HG03196 (cell line): ENCODE results near the gene MAP1S.
"Not testable (repeated sequence)": the region's sequence is repeated elsewhere in the genome, so short reads cannot be mapped to it uniquely, and the experiment has no call there.

Source experiments
- ATAC-seq: cut with Tn5 transposase; IDR thresholded peaks from one replicate; pipeline ENCODE4 v1.9.1; 2021; ENCODE audit not compliant: unreplicated experiment

The MAP1S gene

DNA sequence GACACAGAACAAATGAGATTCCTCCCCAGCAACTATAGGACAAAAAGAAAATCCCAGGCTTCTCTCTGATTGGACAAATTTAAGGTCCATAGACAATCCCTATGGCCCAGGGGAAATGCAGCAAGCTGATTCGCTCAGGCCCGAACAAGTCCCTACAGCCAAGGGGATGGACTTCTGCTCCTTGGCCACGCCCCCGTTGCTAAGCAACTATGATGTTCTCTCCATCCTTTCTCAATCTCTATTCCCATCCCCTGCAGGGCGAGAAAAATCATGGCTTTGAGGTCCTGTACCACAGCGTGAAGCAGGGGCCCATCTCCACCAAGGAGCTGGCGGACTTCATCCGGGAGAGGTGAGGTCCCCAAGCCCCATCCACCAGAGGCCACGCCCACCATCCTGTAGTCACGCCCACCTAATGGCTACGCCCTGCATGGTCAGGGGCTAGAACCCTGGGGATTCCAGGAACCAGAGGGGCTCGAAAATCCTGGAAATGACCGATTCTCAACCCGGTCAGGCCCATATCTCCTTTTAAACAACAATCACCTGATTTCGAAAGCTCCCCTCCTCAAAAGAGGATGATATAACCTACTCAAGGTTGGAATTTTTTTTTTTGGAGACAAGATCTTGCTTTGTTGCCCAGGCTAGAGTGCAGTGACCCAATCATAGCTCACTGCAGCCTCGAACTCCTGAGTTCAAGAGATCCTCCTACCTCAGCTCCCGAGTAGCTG is 43.4 kb downstream of the MAP1S start:
- ATAC-seq, result no peak

DNA sequence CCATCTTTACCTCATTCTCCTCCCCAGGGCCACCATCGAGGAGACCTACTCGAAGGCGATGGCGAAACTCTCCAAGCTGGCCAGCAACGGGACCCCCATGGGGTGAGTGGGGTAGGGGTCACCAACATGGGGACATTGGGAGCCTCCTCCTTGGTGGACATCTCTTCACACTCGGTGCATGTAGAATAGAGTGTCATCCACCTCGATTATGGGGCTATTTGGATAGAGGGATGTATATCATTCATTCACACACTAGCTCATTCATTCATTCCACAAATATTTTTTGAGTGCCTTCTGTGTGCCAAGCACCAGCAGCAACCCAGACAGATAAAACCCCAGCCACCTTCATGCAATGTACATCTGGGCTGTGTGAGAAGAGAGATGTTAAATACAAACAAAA is 45.1 kb downstream of the MAP1S start:
- ATAC-seq, result no peak

DNA sequence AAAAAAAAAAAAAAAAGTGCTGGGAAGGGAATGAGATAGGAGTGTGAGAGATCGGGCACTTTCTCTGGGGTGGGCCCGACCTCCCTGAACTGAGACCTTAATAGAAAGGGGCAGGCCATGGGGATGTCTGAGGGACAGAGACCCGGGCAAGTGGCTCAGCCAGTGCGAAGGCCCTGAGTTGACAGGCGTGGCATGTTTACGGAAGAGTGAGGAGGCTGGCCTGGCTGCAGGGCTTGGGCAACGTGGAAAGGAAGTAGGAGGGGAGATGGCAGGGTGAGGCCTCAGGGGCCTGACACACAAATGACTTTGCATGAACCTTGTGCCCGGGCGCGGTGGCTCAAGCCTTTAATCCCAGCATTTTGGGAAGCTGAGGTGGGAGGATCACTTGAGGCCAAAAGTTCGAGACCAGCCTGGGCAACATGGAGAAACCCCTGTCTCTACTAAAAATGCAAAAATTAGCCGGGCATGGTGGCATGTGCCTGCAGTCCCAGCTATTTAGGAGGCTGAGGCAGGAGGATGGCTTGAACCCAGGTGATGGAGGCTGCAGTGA is 45.9 kb downstream of the MAP1S start:
- no peak for ATAC-seq

DNA sequence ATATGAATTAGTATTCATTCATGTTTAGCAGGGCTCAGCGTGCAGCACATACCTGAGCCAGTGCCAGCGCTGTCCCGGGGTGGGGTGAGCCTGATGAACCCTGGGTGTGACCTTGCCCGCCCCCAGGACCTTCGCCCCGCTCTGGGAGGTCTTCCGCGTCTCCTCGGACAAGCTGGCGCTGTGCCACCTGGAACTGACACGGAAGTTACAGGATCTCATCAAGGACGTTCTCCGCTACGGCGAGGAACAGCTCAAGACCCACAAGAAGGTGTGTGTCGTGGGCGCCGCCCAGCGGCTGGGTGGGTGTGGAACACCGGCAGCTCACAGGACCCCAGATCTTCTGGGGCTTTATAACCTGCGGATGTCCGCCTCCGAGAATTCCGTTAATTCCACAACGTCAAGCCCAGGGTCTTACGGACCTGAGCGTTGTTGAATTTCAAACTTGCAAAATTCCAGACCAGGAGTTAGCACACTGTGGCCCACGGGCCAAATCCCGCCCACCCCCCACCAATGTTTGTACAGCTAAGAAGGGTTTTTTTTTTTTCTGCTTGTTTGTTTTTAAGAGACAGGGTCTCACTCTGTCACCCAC is 47.4 kb downstream of the MAP1S start:
- no peak for ATAC-seq

DNA sequence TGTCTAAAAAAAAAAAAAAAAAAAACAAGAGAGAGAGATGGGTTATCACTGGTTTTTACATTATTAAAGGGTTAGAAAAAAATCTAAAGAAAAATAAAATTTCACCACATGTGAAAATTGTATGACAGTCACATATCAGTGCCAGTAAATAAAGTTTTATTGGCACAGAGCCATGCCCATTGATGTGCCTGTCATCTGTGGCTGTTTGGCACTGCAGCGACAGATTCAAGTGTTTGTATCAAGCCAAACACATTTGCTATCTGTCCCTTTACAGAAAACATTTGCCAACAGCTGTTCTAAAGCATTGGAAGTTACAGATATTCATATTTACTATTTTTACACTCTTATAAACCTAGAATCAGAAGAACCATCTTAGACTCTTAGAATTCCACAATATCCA is 48.3 kb downstream of the MAP1S start:
- no peak for ATAC-seq

DNA sequence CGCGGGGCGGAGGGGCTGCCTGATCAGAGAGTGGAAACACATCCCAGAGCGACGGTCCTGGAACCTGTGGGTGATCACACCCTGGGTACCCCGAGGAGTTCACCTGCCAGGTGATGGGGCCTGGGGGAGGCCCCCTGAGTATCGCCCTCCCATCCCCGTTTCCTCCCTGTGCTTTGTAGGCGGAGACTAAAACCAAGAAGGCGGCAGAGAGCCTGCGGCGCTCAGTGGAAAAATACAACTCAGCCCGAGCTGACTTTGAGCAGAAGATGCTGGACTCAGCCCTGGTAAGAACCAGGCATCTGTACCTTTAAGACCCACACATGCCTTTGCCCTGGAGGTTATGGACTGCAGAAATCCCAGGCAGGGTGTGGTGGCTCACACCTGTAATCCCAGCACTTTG is 51.3 kb downstream of the MAP1S start:
- no peak for ATAC-seq

DNA sequence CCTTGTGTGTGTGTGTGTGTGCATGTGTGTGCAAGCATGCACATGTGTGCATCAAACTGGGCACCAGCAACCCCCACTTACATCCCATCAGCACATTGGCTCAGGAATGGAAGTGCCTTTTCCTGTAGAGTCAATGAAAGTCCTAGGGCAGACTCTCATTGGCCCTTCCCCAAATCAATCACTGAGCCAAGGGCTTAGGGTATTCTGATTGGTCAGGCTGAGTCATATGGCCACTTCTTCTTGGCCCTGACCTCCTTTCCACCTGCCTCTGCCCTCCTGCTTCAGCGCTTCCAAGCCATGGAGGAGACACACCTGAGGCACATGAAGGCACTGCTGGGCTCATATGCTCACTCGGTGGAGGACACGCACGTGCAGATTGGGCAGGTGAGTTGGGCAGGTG is 52.9 kb downstream of the MAP1S start:
- no peak for ATAC-seq

DNA sequence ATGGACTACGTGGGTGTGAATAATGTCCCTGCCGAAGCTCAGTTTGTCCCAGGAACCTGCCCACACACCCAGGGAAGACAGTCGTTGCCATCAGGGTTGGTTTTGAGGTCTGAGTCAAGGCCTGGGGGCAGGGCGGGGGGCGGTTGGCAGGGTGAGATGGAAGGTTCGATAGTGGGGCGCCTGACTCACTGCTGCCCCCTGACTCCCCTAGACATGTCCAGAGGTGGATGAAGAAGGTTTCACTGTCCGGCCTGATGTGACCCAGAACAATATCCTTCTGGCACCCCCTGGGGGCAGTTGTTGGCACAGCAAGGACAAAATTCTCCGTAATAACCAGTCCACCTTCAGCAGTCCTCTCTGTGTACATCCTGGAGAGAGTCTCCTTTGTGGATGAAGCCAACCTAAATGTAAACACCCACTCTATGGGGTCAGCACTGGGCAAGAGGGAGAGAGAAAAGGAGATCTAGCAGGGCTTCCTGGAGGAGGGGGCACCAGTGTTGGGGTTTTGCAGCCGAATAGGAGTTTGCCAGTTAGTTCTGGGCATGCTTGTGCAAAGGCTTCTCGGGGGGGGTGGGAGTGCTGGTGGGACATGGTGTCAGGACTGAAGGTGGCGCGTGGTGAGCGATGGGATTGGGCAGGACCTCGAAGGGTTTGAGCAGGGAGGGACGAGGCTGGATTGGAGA is 56.1 kb downstream of the MAP1S start:
- no peak for ATAC-seq

DNA sequence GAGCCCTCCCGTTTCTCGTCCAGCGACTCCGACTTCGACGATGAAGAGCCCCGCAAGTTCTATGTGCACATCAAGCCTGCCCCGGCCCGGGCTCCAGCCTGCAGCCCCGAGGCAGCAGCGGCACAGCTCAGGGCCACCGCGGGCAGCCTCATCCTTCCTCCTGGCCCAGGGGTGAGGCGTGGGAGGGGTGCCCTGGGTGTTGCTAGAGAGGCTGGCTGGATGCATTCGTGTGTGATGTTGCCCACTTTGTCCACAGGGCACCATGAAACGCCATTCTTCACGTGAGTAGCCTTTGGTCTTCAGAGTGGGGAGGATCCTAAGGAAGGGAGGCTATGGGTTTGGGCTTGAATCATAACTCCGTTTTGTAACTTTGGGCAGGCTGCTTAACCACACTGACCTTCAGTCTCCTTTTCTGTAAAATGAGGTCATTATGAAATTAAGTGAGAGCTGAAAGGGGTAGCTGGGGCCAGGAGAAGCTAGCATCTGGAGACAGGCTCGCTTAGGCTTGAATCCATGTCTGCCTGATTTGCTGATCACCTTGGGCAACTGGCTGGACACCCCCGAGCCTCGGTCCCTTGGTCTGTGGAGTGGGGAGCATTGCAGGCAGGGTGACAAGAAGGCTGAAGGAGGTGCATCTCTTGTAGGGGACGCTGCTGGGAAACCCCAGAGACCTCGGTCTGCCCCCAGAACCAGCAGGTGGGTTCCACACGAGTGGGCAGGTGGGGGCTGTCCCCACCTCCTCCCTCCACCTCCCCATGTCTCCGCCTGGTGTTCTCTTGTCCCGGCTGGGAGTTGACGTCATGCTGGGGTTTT is 56.9 kb downstream of the MAP1S start:
- ATAC-seq, result peak; percentile 61

DNA sequence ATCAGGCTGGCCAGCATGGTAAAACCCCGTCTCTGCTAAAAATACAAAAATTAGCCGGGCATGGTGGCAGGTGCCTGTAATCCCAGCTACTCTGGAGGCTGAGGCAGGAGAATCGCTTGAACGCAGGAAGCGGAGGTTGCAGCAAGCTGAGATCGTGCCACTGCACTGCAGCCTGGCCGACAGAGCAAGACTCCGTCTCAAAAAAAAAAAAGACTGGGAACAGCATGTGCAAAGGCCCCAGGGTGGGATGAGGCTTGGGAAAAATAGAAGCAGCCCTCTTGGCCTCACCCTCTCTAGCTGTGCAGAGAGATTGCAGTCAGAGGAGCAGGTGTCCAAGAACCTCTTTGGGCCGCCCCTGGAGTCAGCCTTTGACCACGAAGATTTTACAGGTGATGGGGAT is 58.6 kb downstream of the MAP1S start:
- not testable (repeated sequence) for ATAC-seq

DNA sequence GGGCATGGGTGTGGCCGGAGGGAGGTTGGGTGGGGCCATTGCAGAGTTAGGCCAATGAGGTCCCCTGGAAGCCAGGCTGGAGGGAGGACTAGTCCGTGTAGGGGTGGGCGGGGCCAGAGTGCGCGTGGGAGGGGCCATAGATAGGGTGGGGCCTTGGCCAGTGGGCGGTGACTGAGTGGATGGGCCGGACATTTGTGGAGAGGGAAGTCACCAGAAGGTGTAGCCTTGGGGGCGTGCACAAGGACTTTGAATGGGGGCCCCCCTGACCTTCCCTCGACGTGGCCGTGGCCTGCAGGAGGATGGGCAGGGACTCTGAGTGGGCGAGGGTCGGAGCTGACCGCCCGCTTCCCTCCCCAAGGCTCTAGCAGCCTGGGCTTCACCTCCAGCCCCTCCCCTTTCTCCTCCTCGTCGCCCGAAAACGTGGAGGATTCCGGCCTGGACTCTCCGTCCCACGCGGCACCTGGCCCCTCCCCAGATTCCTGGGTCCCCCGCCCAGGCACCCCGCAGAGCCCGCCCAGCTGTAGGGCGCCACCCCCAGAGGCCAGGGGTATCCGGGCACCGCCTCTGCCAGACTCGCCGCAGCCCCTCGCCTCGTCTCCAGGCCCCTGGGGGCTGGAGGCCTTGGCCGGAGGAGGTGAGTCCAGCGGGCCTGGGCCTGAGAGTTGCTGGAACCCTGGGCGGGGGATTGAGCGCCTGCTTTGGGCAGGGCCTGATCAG is 59.1 kb downstream of the MAP1S start:
- ATAC-seq, result no peak

DNA sequence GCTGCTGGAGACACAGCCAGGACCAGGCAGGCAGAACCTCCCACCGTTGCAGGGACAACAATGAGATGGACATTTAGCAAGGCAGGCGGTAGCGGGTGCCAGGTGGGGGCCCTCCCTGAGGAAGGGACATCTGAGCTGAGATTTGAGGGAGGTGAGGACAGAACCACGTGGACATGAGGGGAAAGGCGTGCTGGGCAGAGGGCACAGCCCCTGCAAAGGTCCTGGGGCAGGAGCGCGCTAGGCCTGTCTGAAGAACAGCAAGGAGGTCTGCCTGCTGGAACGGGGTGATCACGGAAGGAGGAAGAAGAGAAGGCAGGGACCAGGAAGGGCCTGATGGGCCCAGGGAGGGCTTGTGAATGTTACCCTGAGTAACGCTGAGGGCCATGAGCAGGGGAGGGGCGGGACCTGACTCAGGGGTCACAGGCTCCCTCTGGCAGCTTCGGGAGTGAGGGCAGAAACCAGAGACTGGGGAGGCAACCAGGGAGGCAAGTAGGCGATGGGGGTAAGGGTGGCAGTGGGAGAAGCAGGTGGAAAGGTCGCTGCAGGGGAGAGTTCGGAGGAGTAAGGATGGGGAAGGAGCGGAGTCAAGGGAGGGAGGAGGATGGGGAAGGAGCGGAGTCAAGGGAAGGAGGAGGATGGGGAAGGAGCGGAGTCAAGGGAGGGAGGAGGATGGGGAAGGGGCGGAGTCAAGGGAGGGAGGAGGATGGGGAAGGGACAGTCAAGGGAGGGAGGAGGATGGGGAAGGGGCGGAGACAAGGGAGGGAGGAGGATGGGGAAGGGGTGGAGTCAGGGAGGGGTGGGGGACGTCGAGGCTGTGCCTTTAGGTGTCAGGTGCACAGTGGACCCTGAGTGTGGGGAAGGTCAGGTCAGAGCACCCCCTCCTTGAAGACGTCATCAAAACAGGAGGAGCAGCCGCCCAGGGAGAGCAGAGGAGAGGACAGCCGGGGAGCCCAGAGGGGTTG is 60.0 kb downstream of the MAP1S start:
- ATAC-seq, result no peak

DNA sequence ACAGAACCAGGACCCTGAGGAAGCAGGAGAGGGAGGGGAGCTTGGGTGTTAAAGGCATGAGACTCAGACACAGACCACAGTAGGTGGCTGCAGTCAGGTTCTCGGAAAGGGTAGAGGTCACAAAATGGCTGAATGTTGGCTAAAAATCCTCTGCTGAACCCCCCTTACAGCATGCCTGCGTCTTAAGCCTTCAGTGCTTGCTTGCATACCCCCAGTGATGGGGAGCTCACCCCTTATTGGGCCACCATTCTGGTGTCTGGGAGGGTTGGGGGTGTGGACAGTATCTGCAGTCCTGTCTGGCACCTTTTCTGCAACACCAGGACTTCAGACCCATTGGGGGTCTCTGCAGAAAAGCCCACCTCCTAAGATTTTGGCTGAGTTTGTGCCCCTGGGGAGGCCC is 61.5 kb downstream of the MAP1S start:
- ATAC-seq, result no peak

DNA sequence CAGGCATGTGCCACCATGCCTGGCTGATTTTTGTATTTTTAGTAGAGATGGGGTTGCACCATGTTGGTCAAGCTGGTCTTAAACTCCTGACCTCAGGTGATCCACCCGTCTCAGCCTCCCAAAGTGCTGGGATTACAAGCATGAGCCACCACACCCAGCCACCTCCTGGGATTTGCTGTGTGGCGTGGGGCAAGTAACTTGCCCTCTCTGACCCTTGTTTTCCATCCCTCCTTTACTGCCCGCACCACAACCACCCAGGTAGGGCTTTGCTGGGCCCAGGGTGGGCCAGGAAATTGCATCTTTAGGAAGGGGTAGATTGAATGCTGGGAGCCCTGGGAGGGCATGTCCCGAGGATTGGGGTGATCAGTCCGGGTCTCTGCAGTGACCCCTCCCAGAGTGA is 64.4 kb downstream of the MAP1S start:
- ATAC-seq, result not testable (repeated sequence)
